CD1c-positive myeloid dendritic cell (primary cell): Measurements from ENCODE around the gene S100A5.
"Not testable (repeated sequence)": the region's sequence is repeated elsewhere in the genome, so short reads cannot be mapped to it uniquely, and the experiment has no call there.

Experiments used
- DNase-seq: peaks from one replicate; pipeline ENCODE4 v3.0.0-alpha.2; 2016; ENCODE audit errors: extremely low spot score

Gene S100A5

GRCh38 chr1:153566414-153567371, 26.0 kb upstream of the S100A5 start:
- peak; percentile 94 for DNase-seq

DNA sequence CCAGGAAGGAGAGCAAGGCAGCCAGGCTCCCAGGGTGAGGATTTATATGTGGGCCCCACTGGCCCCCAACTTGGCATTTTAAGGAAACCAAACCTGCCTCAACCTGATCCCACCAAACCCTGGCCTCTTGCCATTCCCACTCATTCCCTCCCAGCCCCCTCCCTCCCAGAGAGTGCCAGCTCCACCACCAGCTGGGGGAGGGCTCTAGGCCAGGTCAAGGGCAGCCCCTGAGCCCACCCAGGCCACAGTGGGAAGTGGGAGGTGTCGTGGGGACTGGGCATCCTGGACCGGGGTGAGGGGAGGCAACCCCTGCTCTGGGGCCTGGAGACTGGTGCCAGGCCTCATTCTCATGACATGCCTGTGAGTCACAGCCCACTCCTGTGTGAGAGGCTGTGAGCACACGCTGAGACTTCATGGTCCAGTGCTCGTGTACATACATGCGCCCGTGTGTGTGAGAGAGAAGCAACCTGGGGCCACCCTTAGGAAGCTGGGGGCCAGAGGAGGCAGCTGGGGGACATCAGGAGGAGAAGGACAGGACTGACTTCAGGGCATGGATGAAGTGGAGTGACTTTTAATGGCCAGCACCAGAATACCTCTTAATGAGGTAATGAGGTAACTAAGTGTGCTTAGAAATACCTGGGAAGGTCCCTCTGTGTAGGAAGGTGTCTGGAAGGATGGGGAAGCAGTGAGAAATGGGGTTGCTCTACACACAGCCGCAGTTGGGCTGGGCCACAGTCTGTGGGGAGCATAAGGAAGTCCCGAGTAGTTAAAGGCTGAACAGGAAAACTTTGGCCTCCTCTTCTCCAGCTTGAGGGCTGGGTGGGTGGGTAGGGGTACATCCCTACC, 25.0 kb upstream of the S100A5 start, which contains the start of gene S100A2:
S100A2 (minus strand) TSS at position 316 of the 846 bp plus-strand sequence. CDS start 1,967 bp downstream, outside the sequence.
- DNase-seq: peak; percentile 68

DNA sequence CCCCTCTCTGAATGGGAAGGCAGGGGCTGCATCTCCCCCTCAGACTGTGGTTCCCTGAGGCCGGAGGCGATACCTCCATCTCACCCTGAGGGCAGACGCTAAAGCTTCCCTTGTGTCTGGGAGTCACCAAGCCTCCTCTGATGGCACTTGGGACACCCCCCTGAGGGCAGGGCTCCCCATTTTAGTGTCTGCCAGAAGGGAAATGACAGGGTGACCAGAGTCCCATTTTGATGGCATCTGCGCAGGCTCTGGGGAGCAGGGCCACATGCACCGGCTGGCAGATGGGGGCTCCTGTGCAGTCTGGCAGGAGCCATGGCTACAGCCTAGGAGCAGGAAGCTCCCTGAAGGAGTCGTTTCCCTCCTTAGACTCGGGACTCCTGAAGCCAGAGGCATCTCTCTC, 23.3 kb upstream of the S100A5 start:
- DNase-seq: no peak

DNA sequence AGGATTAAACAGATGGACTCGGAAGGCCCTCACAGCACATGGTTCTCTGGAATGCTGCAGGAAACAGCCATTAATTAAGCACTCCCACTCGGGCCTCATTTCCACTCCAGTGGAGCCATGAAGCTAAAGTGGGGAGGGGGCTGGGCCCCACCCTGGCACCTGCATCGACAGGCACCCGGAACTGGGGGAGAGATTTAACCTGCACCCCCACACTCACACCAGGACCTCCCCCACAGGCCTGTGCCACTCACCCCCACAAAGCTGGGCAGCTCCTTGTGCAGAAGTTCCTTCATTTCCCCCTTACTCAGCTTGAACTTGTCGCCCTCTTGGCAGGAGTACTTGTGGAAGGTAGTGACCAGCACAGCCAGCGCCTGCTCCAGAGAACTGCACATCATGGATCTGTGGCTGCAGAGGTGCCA, 22.8 kb upstream of the S100A5 start:
- peak; percentile 43 for DNase-seq

- DNase-seq: not testable (repeated sequence)
Measured at GRCh38 chr1:153562021-153562420, 21.3 kb upstream of the S100A5 start.

DNA sequence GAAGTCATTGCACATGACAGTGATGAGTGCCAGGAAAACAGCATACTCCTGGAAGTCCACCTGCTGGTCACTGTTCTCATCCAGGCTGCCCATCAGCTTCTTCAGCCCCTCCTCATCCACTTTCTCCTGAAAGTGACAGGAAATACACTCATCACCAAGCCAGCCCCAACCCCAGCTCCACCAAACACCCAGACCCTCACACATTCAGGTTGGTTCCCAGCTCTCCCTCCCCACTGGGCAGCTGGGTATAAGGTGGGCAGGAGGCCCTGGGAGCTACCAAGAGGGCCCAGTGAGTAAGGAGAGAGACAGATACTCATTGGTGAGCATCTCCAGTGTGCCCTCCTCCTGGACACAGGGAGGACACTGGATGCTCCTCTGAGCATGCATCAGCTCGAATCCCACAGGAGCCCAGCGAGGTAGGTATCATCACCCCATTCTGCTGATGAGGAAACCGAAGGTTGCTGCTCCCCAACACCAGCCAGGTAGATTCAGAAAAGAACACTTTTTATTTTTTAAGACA, 20.8 kb upstream of the S100A5 start:
- DNase-seq: no peak

GRCh38 chr1:153560771-153561465, 20.2 kb upstream of the S100A5 start:
- no peak for DNase-seq

DNA sequence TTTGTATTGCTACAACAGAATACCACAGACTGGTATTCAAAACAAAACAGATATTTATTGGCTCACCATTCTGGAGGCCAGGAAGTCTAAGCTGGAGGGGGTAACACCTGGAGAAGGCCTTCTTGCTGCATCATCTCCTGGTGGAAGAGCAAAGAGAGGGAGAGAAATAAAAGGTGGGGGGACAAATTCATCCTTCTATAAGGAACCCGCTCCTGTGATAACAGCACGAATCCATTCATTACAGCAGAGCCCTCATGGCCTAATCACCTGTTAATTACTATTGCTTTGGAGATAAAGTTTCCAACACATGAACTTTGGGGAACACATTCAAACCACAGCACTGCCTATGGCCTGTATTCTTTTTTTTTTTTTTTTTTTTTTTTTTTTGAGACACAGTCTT, 19.5 kb upstream of the S100A5 start:
- no peak for DNase-seq

DNA sequence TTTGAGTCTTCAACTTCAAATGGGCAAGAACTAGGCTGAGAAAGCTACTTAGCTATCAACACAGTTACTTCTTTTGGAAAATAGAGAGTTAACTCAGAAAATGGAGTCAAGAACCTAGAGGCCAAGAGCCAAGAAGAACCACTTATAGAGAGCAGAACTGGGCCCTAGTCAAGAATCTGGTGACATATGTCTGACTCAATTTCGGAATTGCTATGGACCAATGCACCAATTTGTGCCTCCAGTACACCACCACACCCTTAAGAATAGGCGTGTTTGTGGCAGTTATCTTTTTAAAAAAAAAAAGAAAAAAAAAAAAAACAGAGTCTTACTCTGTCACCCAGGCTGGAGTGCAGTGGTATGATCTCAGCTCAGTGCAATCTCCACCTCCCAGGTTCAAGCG, 17.1 kb upstream of the S100A5 start:
- no peak for DNase-seq

GRCh38 chr1:153556348-153556747, 15.6 kb upstream of the S100A5 start:
- DNase-seq: no peak

DNA sequence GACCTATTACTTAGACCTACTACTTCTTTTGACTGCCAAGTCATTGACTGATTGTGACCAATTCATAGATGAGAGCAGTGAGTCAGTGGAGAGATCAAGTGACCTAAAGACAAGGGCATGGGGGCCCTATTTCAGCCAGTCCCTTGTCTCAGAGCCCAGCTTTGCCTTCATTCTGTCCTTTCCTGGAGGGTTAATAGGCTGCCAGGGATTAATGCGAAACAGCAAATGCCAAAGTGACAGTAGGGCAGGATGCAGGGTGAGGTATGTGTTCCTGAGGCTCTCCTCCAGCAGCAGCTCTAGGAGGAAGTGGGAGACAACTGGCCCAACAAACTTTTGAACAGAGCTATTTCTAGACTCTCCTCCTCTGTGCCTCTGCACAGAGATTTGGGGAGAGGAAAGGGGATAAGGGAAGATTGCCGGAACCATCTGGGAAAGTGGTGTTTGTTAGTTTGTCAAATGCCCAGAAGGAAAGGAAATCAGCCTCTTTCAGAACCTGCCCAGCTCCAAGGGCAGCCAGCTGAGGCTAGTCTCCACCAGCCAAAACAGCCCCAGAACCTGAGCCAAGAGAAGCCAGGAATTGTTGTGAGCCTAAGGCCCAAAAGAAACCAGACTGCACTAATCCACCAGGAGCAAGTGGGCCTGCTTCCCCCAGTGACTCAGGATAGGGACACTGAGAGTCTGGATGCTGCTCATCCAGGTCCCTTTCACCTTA, 13.3 kb upstream of the S100A5 start:
- no peak for DNase-seq

- DNase-seq: no peak
Measured at GRCh38 chr1:153553096-153553495, 12.4 kb upstream of the S100A5 start.

- no peak for DNase-seq
Measured at GRCh38 chr1:153552335-153552734, 11.6 kb upstream of the S100A5 start.

DNA sequence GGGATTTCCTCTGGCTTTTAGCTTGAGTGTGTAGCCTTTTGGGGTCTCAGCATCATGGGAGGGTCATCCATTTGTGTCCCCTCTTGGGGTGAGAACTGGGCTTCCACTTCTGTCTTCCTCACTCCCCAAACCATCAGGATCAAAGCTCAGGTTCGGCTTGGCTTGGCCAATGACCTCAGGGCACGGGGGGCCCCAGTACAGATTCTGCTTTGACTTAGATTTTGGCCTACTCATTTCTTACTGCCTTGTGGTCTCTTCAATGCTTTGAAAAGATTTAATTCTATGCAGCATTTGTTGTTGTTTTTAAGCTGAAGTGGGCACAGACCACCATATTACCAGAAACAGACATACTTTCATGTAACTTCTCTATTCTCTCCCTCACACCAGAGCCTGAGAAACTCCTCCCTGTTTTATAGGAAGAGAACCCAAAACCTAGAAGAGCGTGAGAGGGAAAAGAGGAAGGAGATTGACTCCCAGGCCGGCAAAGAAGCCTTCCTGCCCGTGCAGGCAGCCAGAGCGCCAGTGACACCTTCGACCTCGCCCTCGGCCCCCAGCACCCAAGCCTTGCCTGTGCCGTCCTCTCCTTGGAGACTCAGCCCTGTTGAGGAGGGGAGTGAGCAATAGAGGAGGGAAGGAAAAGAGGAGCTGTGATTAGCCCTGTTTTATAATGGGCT, 10.2 kb upstream of the S100A5 start:
- DNase-seq: peak; percentile 85

DNA sequence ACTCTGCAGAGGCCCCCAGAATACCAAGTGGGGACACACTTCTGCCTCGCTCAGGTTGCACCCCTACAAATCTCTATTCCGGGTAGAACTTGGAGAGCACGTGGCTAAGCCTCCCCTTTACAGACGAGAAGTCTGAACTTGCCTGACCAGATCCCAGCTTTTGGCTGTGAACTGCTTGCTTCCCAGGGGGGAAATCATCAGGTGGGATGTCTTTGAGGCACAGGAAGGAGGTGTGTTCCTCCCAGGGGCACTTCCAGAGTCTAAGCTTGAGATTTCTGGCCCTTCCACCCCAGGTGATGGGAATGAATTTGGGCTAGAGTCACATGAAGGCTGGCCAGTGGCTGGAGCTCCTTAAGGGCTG, 9.6 kb upstream of the S100A5 start:
- no peak for DNase-seq

DNA sequence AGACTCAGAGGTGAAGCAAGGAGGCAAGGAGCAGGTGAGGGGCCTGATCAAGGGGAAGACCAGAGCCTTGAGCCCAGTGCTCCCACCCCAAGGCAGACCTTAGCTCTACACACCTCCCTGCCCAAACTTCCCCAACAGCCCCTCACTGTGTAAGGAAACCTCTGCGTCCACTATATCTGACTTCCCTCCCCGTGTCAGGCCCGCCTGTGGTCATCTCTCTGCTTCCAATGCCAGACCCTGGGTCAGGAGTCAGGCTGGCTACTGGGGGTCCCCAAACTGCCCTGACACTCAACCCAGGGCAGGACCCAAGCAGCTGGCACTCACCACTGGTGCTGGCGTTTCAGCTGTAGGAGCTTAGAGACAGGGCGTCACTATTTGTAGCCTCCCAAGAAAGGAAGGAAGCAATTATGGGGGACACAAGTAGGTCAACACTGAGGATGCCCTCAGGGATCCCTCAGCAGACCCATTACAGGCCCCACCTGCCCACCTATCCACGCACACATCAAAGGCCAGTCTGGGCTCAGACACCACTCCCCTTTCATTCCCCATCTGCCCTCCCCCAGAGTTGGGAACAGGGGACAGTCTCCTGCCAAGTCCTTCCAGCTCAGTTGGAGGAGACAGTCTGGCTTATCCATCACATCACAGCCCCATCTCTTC, 9.1 kb upstream of the S100A5 start:
- DNase-seq: no peak

DNA sequence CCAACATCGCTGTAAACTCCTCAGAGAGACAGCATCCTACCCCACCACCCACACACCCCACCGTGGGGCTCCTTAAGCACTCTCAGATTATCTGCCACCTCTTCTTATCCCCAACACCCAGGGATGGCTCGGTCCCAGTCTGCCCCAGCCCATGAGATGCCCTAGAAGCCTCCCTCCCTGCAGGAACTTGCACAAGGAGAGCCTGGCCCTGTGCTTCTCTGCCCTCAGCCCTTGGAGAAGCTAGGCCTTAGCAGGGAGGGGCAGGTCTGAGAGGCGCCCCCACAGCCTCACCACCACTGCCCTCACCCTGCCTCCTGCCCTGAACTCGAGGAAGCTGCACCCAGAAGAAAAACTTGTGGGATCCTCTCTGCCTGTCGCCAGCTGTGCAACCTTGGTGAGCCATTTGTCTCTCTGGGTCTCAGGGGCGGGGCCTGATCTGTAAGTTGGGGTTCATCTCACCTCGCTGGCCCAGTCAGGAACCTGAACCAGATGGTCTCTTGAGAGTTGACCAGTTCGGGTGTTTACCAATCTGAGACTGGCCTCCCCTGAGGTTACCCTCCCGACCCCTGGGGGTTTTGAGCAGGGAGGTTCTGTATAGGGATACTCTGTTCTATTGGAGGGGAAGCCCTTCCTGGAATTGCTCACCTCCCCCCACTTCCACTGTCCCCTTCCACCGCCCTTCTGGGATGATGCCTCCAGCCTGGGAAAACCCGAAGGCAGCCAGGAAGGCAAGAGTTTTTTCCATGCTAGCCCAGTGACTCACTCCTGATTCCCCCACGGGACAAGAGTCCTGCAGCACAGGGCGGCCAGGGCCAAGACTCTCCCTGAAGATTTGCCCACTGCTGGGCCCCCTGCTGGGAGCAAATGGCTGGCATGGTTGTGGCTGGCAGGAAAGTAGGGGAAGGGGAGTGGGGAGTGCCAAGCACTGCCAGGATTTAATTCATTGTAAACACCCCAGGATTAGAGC, 8.3 kb upstream of the S100A5 start, which contains the start of gene S100A3:
S100A3 (minus strand) TSS at position 537 of the 967 bp plus-strand sequence. CDS start 773 bp downstream, outside the sequence.
- no peak for DNase-seq
